ENCODE measurements around the gene ENTPD1.

ENTPD1 gene

GRCh38 chr10:95831515-95831914, 75.6 kb downstream of the ENTPD1 start:
- H3K4me3 ChIP-seq (ENCODE audit: control insufficient read depth, low read depth, low read length): no peak overlapping the region
- no peak for TF ChIP-seq CTCF (conservative IDR thresholded peaks at IDR 0.05; ENCODE audit: control insufficient read depth, insufficient read depth, low read depth, low read length)
- no peak for DNase-seq (ENCODE audit: low read depth)

- H3K4me3 ChIP-seq (ENCODE audit: control insufficient read depth, low read depth, low read length): no peak overlapping the region
- TF ChIP-seq CTCF (conservative IDR thresholded peaks at IDR 0.05; ENCODE audit: control insufficient read depth, insufficient read depth, low read depth, low read length): no peak
- DNase-seq (ENCODE audit: low read depth): no peak
Measured at GRCh38 chr10:95832216-95833041, 76.5 kb downstream of the ENTPD1 start.

- TF ChIP-seq CTCF (conservative IDR thresholded peaks at IDR 0.05; ENCODE audit: control insufficient read depth, insufficient read depth, low read depth, low read length): no peak
Measured at GRCh38 chr10:95833042-95833610, 77.2 kb downstream of the ENTPD1 start.

GRCh38 chr10:95834406-95834805, 78.4 kb downstream of the ENTPD1 start:
- no peak overlapping the region for H3K4me3 ChIP-seq (ENCODE audit: control insufficient read depth, low read depth, low read length)
- no peak for TF ChIP-seq CTCF (conservative IDR thresholded peaks at IDR 0.05; ENCODE audit: control insufficient read depth, insufficient read depth, low read depth, low read length)
- DNase-seq (ENCODE audit: low read depth): no peak

More at GRCh38 chr10:95833042-95833610, 77.2 kb downstream of the ENTPD1 start:
- no peak overlapping the region for H3K4me3 ChIP-seq (ENCODE audit: control insufficient read depth, low read depth, low read length)
- no peak for DNase-seq (ENCODE audit: low read depth)

- DNase-seq (ENCODE audit: low read depth): no peak
- H3K4me3 ChIP-seq (ENCODE audit: control insufficient read depth, low read depth, low read length): no peak overlapping the region
- TF ChIP-seq CTCF (conservative IDR thresholded peaks at IDR 0.05; ENCODE audit: control insufficient read depth, insufficient read depth, low read depth, low read length): no peak
Measured at GRCh38 chr10:95835149-95835860, 79.3 kb downstream of the ENTPD1 start.

GRCh38 chr10:95835911-95836310, 79.9 kb downstream of the ENTPD1 start:
- no peak for TF ChIP-seq CTCF (conservative IDR thresholded peaks at IDR 0.05; ENCODE audit: control insufficient read depth, insufficient read depth, low read depth, low read length)
- no peak overlapping the region for H3K4me3 ChIP-seq (ENCODE audit: control insufficient read depth, low read depth, low read length)
- DNase-seq (ENCODE audit: low read depth): no peak
